NK-92 (cell line): ENCODE data around the gene MRPL40.

Experiments
- DNase-seq: peaks from one replicate; lab custom pipeline; 2025; ENCODE audit not compliant: unreplicated experiment; lab: John Stamatoyannopoulos, UW

The MRPL40 gene

GRCh38 chr22:19461506-19461905 is 29.2 kb downstream of the MRPL40 start:
- no peak for DNase-seq

GRCh38 chr22:19463008-19463407 is 30.7 kb downstream of the MRPL40 start:
- no peak for DNase-seq

- DNase-seq = no peak
These were observed 31.4 kb downstream of the MRPL40 start for GRCh38 chr22:19463491-19464469.

GRCh38 chr22:19464546-19464945 is 32.2 kb downstream of the MRPL40 start:
- no peak for DNase-seq

- DNase-seq = no peak
These were observed 32.6 kb downstream of the MRPL40 start for GRCh38 chr22:19464975-19465374.

- DNase-seq = no peak
These were observed 33.9 kb downstream of the MRPL40 start for GRCh38 chr22:19466126-19466716.

GRCh38 chr22:19466848-19467752 is 34.8 kb downstream of the MRPL40 start:
- DNase-seq = no peak

GRCh38 chr22:19467912-19468311 is 35.6 kb downstream of the MRPL40 start:
- DNase-seq = no peak

GRCh38 chr22:19469421-19469820 is 37.1 kb downstream of the MRPL40 start:
- DNase-seq = no peak

GRCh38 chr22:19470010-19470409 is 37.7 kb downstream of the MRPL40 start:
- DNase-seq = no peak

- DNase-seq = no peak
These were observed 39.2 kb downstream of the MRPL40 start for GRCh38 chr22:19471572-19471971.

- no peak for DNase-seq
These were observed 39.9 kb downstream of the MRPL40 start for GRCh38 chr22:19472233-19472632.

GRCh38 chr22:19473578-19473977 is 41.2 kb downstream of the MRPL40 start:
- no peak for DNase-seq

GRCh38 chr22:19476023-19476422 is 43.7 kb downstream of the MRPL40 start:
- DNase-seq = no peak

GRCh38 chr22:19477321-19478044 is 45.1 kb downstream of the MRPL40 start:
- DNase-seq = no peak

GRCh38 chr22:19478045-19478900 is 45.9 kb downstream of the MRPL40 start:
- DNase-seq = no peak

- DNase-seq = no peak
These were observed 46.6 kb downstream of the MRPL40 start, which contains the start of gene UFD1 for GRCh38 chr22:19478901-19479354. Gene UFD1 (minus strand): TSS chr22:19479193. CDS start chr22:19479085, 108 bp downstream.

GRCh38 chr22:19479355-19480172 is 47.2 kb downstream of the MRPL40 start, which contains the start of gene CDC45:
Gene CDC45 (plus strand): TSS chr22:19479920. CDS start chr22:19479969, 49 bp downstream.
- peak; percentile 52 for DNase-seq
